ENCODE measurements around the gene APP. TPM values are rescaled to one million over a fixed set of nuclear protein-coding genes. Genes with fewer than 3 reads are reported as not detected.

APP gene
- total and polyA plus RNA-seq, 2 of the 13 experiments (the other 11 are each of a cell fraction or from before 2014, with no cell fraction given), result 70.6 to 262 TPM

- 5% methylated on average over 13 of the region's 18 CpGs for WGBS (ENCODE audit: low lambda C conversion rate)
- Histone ChIP-seq H3K79me2 (ENCODE audit: insufficient read depth, low read length) (peaks cover 48% of the 10 kb centered on the region), H3K27me3 (ENCODE audit: control insufficient read depth in 1 of 2, insufficient read depth in 2 of 2, low read length in 2 of 2) (peaks cover 2 to 19% of the 10 kb centered on the region in 2 experiments; a peak in 2 of 5 replicates), H3K27ac (ENCODE audit: extremely low read length, insufficient read depth, low read length) (peak overlapping the region; percentile 63), H2AFZ (ENCODE audit: low read length) (no peak overlapping the region), H3K4me1 (ENCODE audit: insufficient read depth, low read length) (peaks cover 40% of the 10 kb centered on the region), H3K36me3 (replicated peaks in 1 of 2; ENCODE audit: control insufficient read depth in 1 of 2, insufficient read depth in 2 of 2, low read length in 2 of 2) (no peaks in the 10 kb centered on the region), H3K4me2 (ENCODE audit: low read depth, low read length) (peak overlapping the region; percentile 87), H4K20me1 (ENCODE audit: insufficient read depth, low read length) (no peaks in the 10 kb centered on the region), H3K9ac (ENCODE audit: insufficient read depth, low read depth, low read length) (peak overlapping the region; percentile 73), H3K4me3 (replicated peaks in 1 of 3; ENCODE audit: insufficient read depth in 1 of 3, low read depth in 2 of 3, low read length in 3 of 3) (peak overlapping the region; percentile 83 to 85 (median 85)), H3K9me3 (ENCODE audit: low read length) (no peaks in the 10 kb centered on the region)
- CTCF ChIA-PET (ENCODE audit: low intra/inter-chr PET ratio, low total read pairs), result no interaction called here
- DNase-seq (ENCODE audit: low spot score), result peak; percentile 41
- peak; percentile 28 for FAIRE-seq
- intact Hi-C loops (cut with micrococcal nuclease; ENCODE audit: unreplicated experiment) (loop anchor here (5.0 to 10.0 kb wide), 2 partner anchors 104 to 172 kb away; no protein-coding TSS in a partner anchor), in situ Hi-C loops (cut with HindIII; ENCODE audit: extremely low pct_ligation_motif_present, low pct_unique_long_range_greater_than_20kb) (no loop called here)
- peak; percentile 70 for ATAC-seq
- POLR2A ChIA-PET, result interaction anchor here (1.5 to 1.7 kb wide), 2 partner anchors 11 to 29 kb away, joined by 3 read pairs; no protein-coding TSS in a partner anchor
- no TSS peak for BruUV-seq (replicated peaks)
- TF ChIP-seq ZSCAN31 (CRISPR knock-in tag; IDR thresholded peaks at IDR 0.05; ENCODE audit: low read depth) (no peak), BRCA1 (CRISPR knock-in tag; IDR thresholded peaks at IDR 0.05) (no peak), NFE2L1 (CRISPR knock-in tag; IDR thresholded peaks at IDR 0.05; ENCODE audit: borderline replicate concordance) (no peak), ZNF160 (CRISPR knock-in tag; IDR thresholded peaks at IDR 0.05) (no peak), ZNF792 (CRISPR knock-in tag; IDR thresholded peaks at IDR 0.05) (no peak), ZNF20 (CRISPR knock-in tag; IDR thresholded peaks at IDR 0.05) (no peak), ZNF441 (CRISPR knock-in tag; IDR thresholded peaks at IDR 0.05; ENCODE audit: borderline replicate concordance) (no peak), ZNF362 (CRISPR knock-in tag; IDR thresholded peaks at IDR 0.05; ENCODE audit: borderline replicate concordance) (peak; percentile 18; the same call in 1 of the 2 replicates), ZNF275 (CRISPR knock-in tag; IDR thresholded peaks at IDR 0.05; ENCODE audit: borderline replicate concordance) (no peak), NRL (CRISPR knock-in tag; IDR thresholded peaks at IDR 0.05; ENCODE audit: borderline replicate concordance) (0 out of 2 replicates have a peak, but pooled peaks have one; percentile 11), CREB1 (IDR thresholded peaks at IDR 0.05) (no peak), CREB1 (CRISPR knock-in tag; IDR thresholded peaks at IDR 0.05) (no peak), YY1 (IDR thresholded peaks at IDR 0.05; ENCODE audit: insufficient read depth, insufficient replicate concordance, low read depth, low read length) (peak; percentile 32), ZNF776 (CRISPR knock-in tag; IDR thresholded peaks at IDR 0.05) (no peak), SRSF4 (IDR thresholded peaks at IDR 0.05; ENCODE audit: low read depth, low read length, poor library complexity, severe bottlenecking) (no peak), RBAK (CRISPR knock-in tag; IDR thresholded peaks at IDR 0.05) (no peak)
- TF ChIP-seq, protein P1, sequence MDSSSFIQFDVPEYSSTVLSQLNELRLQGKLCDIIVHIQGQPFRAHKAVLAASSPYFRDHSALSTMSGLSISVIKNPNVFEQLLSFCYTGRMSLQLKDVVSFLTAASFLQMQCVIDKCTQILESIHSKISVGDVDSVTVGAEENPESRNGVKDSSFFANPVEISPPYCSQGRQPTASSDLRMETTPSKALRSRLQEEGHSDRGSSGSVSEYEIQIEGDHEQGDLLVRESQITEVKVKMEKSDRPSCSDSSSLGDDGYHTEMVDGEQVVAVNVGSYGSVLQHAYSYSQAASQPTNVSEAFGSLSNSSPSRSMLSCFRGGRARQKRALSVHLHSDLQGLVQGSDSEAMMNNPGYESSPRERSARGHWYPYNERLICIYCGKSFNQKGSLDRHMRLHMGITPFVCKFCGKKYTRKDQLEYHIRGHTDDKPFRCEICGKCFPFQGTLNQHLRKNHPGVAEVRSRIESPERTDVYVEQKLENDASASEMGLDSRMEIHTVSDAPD (CRISPR knock-in tag; IDR thresholded peaks at IDR 0.05), result no peak
- TF ChIP-seq, protein P2, sequence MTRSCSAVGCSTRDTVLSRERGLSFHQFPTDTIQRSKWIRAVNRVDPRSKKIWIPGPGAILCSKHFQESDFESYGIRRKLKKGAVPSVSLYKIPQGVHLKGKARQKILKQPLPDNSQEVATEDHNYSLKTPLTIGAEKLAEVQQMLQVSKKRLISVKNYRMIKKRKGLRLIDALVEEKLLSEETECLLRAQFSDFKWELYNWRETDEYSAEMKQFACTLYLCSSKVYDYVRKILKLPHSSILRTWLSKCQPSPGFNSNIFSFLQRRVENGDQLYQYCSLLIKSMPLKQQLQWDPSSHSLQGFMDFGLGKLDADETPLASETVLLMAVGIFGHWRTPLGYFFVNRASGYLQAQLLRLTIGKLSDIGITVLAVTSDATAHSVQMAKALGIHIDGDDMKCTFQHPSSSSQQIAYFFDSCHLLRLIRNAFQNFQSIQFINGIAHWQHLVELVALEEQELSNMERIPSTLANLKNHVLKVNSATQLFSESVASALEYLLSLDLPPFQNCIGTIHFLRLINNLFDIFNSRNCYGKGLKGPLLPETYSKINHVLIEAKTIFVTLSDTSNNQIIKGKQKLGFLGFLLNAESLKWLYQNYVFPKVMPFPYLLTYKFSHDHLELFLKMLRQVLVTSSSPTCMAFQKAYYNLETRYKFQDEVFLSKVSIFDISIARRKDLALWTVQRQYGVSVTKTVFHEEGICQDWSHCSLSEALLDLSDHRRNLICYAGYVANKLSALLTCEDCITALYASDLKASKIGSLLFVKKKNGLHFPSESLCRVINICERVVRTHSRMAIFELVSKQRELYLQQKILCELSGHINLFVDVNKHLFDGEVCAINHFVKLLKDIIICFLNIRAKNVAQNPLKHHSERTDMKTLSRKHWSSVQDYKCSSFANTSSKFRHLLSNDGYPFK (CRISPR knock-in tag; IDR thresholded peaks at IDR 0.05; ENCODE audit: borderline replicate concordance), result no peak
Observed at GRCh38 chr21:26169061-26169610, 1.4 kb downstream of the APP start.

All from HepG2 (cell line).